Measurements from ENCODE around the gene UBL7.

GRCh38 chr15:74454764-74455500 lies 6.0 kb downstream of the UBL7 start:
- TF ChIP-seq EZH2 (IDR thresholded peaks at IDR 0.05; ENCODE audit: insufficient read depth, poor library complexity, severe bottlenecking), result no peak
- TF ChIP-seq EZH2phosphoT487 (IDR thresholded peaks at IDR 0.05; ENCODE audit: insufficient read depth, low read depth), result no peak

All from GM23248 (cell line).